Liver (tissue), 9 donors: ENCODE measurements around the gene FAH. TPM values are rescaled to one million over a fixed set of nuclear protein-coding genes. Genes with fewer than 3 reads are reported as not detected.

ENCODE experiments used
- DNase-seq: peaks from one replicate; pipeline ENCODE4 v3.0.0-alpha.2; 2017; ENCODE audit warnings: low spot score
- H3K27ac ChIP-seq, 2 donors: one replicate each; pipeline ENCODE4 v1.7.0; 2013; ENCODE audit warnings: inconsistent platforms in 2 of 2, low read length in 2 of 2, control low read depth in 1 of 2, low read depth in 1 of 2, mild to moderate bottlenecking in 1 of 2
- H3K27me3 ChIP-seq, 4 donors: one replicate each; pipeline versions ENCODE4 v1.6.1 to v1.7.0; 2013; ENCODE audit warnings: low read length in 3 of 4, inconsistent platforms in 1 of 4, mild to moderate bottlenecking in 1 of 4, moderate library complexity in 1 of 4; ENCODE audit not compliant: control insufficient read depth in 4 of 4, insufficient read depth in 4 of 4
- H3K36me3 ChIP-seq, 4 donors: one replicate each; pipeline versions ENCODE4 v1.6.1 to v1.7.0; 2013; ENCODE audit warnings: low read length in 3 of 4, mild to moderate bottlenecking in 3 of 4, low read depth in 1 of 4, moderate library complexity in 1 of 4; ENCODE audit not compliant: control insufficient read depth in 4 of 4, insufficient read depth in 3 of 4
- H3K4me1 ChIP-seq, 4 donors: one replicate each; pipeline versions ENCODE4 v1.6.1 to v1.7.0; 2013; ENCODE audit warnings: low read length in 3 of 4, mild to moderate bottlenecking in 3 of 4, moderate library complexity in 1 of 4; ENCODE audit not compliant: control insufficient read depth in 4 of 4, insufficient read depth in 4 of 4
- H3K4me3 ChIP-seq, 3 donors: one replicate each; pipeline versions ENCODE4 v1.6.1 to v1.7.0; 2013; ENCODE audit warnings: low read length in 3 of 3, control low read depth in 1 of 3, low read depth in 1 of 3, mild to moderate bottlenecking in 1 of 3
- H3K9ac ChIP-seq, 2 donors: one replicate each; pipeline ENCODE4 v1.7.0; 2013; ENCODE audit warnings: low read length in 2 of 2, mild to moderate bottlenecking in 2 of 2, moderate library complexity in 2 of 2, control low read depth in 1 of 2, low read depth in 1 of 2
- H3K9me3 ChIP-seq, 4 donors: one replicate each; pipeline versions ENCODE4 v1.6.1 to v1.7.0; 2013; ENCODE audit warnings: low read length in 3 of 4; ENCODE audit not compliant: control insufficient read depth in 4 of 4
- ATF3 ChIP-seq: IDR thresholded peaks from 2 replicates; pipeline ENCODE4 v1.6.1; 2016; ENCODE audit warnings: antibody characterized with exemption
- EGR1 ChIP-seq, 2 donors: IDR thresholded peaks; 2 replicates each; pipeline ENCODE4 v1.6.1; 2016 to 2018; ENCODE audit warnings: antibody characterized with exemption in 2 of 2, low read depth in 2 of 2
- FOXA1 ChIP-seq: IDR thresholded peaks from 2 replicates; pipeline ENCODE4 v1.6.1; 2016; ENCODE audit warnings: antibody characterized with exemption
- FOXA2 ChIP-seq: IDR thresholded peaks from 2 replicates; pipeline ENCODE4 v1.6.1; 2016; ENCODE audit warnings: antibody characterized with exemption
- GABPA ChIP-seq, 2 donors: IDR thresholded peaks in 1 of 2; conservative IDR thresholded peaks in 1 of 2; 2 replicates each; pipeline ENCODE4 v1.6.1; 2016; ENCODE audit warnings: antibody characterized with exemption in 2 of 2, mild to moderate bottlenecking in 1 of 2, moderate library complexity in 1 of 2
- HNF4A ChIP-seq, 2 donors: conservative IDR thresholded peaks; 2 replicates each; pipeline ENCODE4 v1.6.1; 2016; ENCODE audit warnings: antibody characterized with exemption in 2 of 2, mild to moderate bottlenecking in 2 of 2
- HNF4G ChIP-seq: IDR thresholded peaks from 2 replicates; pipeline ENCODE4 v1.6.1; 2016; ENCODE audit warnings: antibody characterized with exemption
- JUND ChIP-seq, 2 donors: IDR thresholded peaks; 2 replicates each; pipeline ENCODE4 v1.6.1; 2016; ENCODE audit warnings: antibody characterized with exemption in 2 of 2
- NR2F2 ChIP-seq: IDR thresholded peaks from 2 replicates; pipeline ENCODE4 v1.6.1; 2016; ENCODE audit warnings: antibody characterized with exemption
- RAD21 ChIP-seq, 2 donors: IDR thresholded peaks; 2 replicates each; pipeline ENCODE4 v1.6.1; 2016; ENCODE audit warnings: antibody characterized with exemption in 2 of 2, mild to moderate bottlenecking in 2 of 2
- REST ChIP-seq: IDR thresholded peaks from 2 replicates; pipeline ENCODE4 v1.6.1; 2016; ENCODE audit warnings: antibody characterized with exemption, mild to moderate bottlenecking
- RXRA ChIP-seq, 2 donors: IDR thresholded peaks; 2 replicates each; pipeline ENCODE4 v1.6.1; 2017 to 2018; ENCODE audit warnings: antibody characterized with exemption in 2 of 2, mild to moderate bottlenecking in 1 of 2
- SP1 ChIP-seq: IDR thresholded peaks from 2 replicates; pipeline ENCODE4 v1.6.1; 2018; ENCODE audit warnings: antibody characterized with exemption, mild to moderate bottlenecking
- TAF1 ChIP-seq: conservative IDR thresholded peaks from 2 replicates; pipeline ENCODE4 v1.6.1; 2016; ENCODE audit warnings: antibody characterized with exemption, mild to moderate bottlenecking
- YY1 ChIP-seq: IDR thresholded peaks from 2 replicates; pipeline ENCODE4 v1.6.1; 2016; ENCODE audit warnings: antibody characterized with exemption, mild to moderate bottlenecking
- ZBTB33 ChIP-seq: IDR thresholded peaks from 2 replicates; pipeline ENCODE4 v1.6.1; 2016; ENCODE audit warnings: antibody characterized with exemption
- WGBS: extraction: QIAGEN DNeasy Blood & Tissue Kit; methylation state at CpG from one replicate; pipeline ENCODE4 v1.1.7; 2013; 5-methylcytosine and 5-hydroxymethylcytosine counted together
- polyA plus RNA-seq, 2 donors: library from polyadenylated mRNA; stranded (reverse) in 1 of 2; unstranded in 1 of 2; fragments of 200-250 nt in 1 of 2; fragments of >200 nt in 1 of 2; fragmentation: Nextera tagmentation in 1 of 2; extraction: Ambion mirVana in 1 of 2; gene quantifications; one replicate each; pipeline versions ENCODE4 v1.2.1 to v1.2.3, GENCODE V29; 2013 to 2015
- total RNA-seq, 2 donors: library from RNA; depleted of rRNA; stranded (reverse); fragments of >200 nt; gene quantifications; one replicate each; pipeline ENCODE4 v1.2.3, GENCODE V29; 2014
- TF ChIP-seq, protein P1 (sequence below): fragments of 150-350 bp; IDR thresholded peaks from 2 replicates; pipeline ENCODE4 v1.5.1; 2017; ENCODE audit warnings: improper control_type of control experiment, low read depth, low read length; ENCODE audit not compliant: missing input control
- TF ChIP-seq, protein P2 (sequence below): IDR thresholded peaks from 2 replicates; pipeline ENCODE4 v1.6.1; 2016; ENCODE audit warnings: antibody characterized with exemption
- donor health status: healthy.
- donor health status: healthy.
- donor health status: healthy.
- donor health status: healthy.
- donor health status: healthy.

The FAH gene
- total and polyA plus RNA-seq, 4 donors, result 42.1 to 226 (median 186) TPM

GRCh38 chr15:80179935-80180334 is 27.1 kb downstream of the FAH start:
- Histone ChIP-seq H3K4me1 (peaks cover 11 to 24% (median 17%) of the 10 kb centered on the region in 4 donors), H3K27me3 (no peaks in the 10 kb centered on the region), H3K36me3 (peaks cover 14 to 66% (median 61%) of the 10 kb centered on the region in 4 donors), H3K9me3 (no peaks in the 10 kb centered on the region), H3K4me3 (no peak overlapping the region), H3K9ac (no peak overlapping the region), H3K27ac (no peak overlapping the region)
- 97% methylated on average over 16 of the region's 16 CpGs for WGBS
- TF ChIP-seq FOXA1, result no peak
- TF ChIP-seq EGR1 (IDR thresholded peaks at IDR 0.05; ENCODE audit: low read depth in 2 of 2), result no peak
- no peak for TF ChIP-seq NR2F2
- TF ChIP-seq JUND (IDR thresholded peaks at IDR 0.05), result no peak
- no peak for TF ChIP-seq REST
- no peak for TF ChIP-seq FOXA2
- TF ChIP-seq HNF4A (conservative IDR thresholded peaks at IDR 0.05), result no peak
- TF ChIP-seq, protein P1, sequence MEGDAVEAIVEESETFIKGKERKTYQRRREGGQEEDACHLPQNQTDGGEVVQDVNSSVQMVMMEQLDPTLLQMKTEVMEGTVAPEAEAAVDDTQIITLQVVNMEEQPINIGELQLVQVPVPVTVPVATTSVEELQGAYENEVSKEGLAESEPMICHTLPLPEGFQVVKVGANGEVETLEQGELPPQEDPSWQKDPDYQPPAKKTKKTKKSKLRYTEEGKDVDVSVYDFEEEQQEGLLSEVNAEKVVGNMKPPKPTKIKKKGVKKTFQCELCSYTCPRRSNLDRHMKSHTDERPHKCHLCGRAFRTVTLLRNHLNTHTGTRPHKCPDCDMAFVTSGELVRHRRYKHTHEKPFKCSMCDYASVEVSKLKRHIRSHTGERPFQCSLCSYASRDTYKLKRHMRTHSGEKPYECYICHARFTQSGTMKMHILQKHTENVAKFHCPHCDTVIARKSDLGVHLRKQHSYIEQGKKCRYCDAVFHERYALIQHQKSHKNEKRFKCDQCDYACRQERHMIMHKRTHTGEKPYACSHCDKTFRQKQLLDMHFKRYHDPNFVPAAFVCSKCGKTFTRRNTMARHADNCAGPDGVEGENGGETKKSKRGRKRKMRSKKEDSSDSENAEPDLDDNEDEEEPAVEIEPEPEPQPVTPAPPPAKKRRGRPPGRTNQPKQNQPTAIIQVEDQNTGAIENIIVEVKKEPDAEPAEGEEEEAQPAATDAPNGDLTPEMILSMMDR, result no peak
- TF ChIP-seq TAF1, result no peak
- no peak for TF ChIP-seq YY1
- TF ChIP-seq GABPA (IDR thresholded peaks at IDR 0.05 in 1 of 2, conservative IDR thresholded peaks at IDR 0.05 in 1 of 2), result no peak
- no peak for TF ChIP-seq SP1
- TF ChIP-seq RXRA (IDR thresholded peaks at IDR 0.05), result no peak
- TF ChIP-seq ZBTB33, result no peak
- TF ChIP-seq, protein P2, sequence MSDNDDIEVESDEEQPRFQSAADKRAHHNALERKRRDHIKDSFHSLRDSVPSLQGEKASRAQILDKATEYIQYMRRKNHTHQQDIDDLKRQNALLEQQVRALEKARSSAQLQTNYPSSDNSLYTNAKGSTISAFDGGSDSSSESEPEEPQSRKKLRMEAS, result no peak
- TF ChIP-seq HNF4G, result no peak
- no peak for TF ChIP-seq ATF3
- no peak for TF ChIP-seq RAD21 (IDR thresholded peaks at IDR 0.05)
- DNase-seq, result no peak
